Natural killer cell (primary cell): Measurements from ENCODE around the gene MSMO1. TPM values are rescaled to one million over a fixed set of nuclear protein-coding genes. Genes with fewer than 3 reads are reported as not detected.
A peak's percentile ranks its signal among the peaks of the same experiment; 100 is the strongest.

Experiments used
- ATAC-seq, 3 donors: fragments of 150-1000 bp in 2 of 3; fragments of 200-7000 bp in 1 of 3; cut with Tn5 transposase; 1 replicate in 1 of 3; 2 replicates in 2 of 3; pipeline ENCODE4 v1.10.0; 2021; ENCODE audit warnings: mild to moderate bottlenecking in 2 of 3, moderate library complexity in 2 of 3
- DNase-seq, 2 donors: peaks; one replicate each; pipeline versions ENCODE4 v3.0.0 to v3.0.0-alpha.2; 2013 to 2021; ENCODE audit warnings: mixed read lengths in 1 of 2
- H3K27ac ChIP-seq: one replicate; pipeline ENCODE4 v1.5.1; 2013; ENCODE audit warnings: mild to moderate bottlenecking, low read length
- H3K27me3 ChIP-seq: one replicate; pipeline ENCODE4 v1.6.1; 2013; ENCODE audit warnings: low read length; ENCODE audit not compliant: control insufficient read depth, insufficient read depth
- H3K36me3 ChIP-seq: one replicate; pipeline ENCODE4 v1.6.1; 2013; ENCODE audit warnings: low read length; ENCODE audit not compliant: control insufficient read depth, insufficient read depth
- H3K4me1 ChIP-seq: one replicate; pipeline ENCODE4 v1.6.1; 2013; ENCODE audit warnings: low read length; ENCODE audit not compliant: control insufficient read depth, insufficient read depth
- H3K4me3 ChIP-seq: one replicate; pipeline ENCODE4 v1.5.1; 2013; ENCODE audit warnings: low read length
- H3K9me3 ChIP-seq: one replicate; pipeline ENCODE4 v1.6.1; 2013; ENCODE audit warnings: low read length; ENCODE audit not compliant: control insufficient read depth, insufficient read depth
- H3K27ac Mint-ChIP-seq, 2 donors: one replicate each; pipeline ENCODE4 v1.8.0; 2022; ENCODE audit warnings: mild to moderate bottlenecking in 2 of 2, mixed read lengths in 2 of 2, moderate library complexity in 1 of 2
- H3K27me3 Mint-ChIP-seq, 2 donors: one replicate each; pipeline ENCODE4 v1.8.0; 2022; ENCODE audit warnings: low read depth in 2 of 2, mixed read lengths in 2 of 2
- H3K36me3 Mint-ChIP-seq: one replicate; pipeline ENCODE4 v1.8.0; 2022; ENCODE audit warnings: mixed read lengths
- H3K4me1 Mint-ChIP-seq, 2 donors: one replicate each; pipeline ENCODE4 v1.8.0; 2022; ENCODE audit warnings: mixed read lengths in 2 of 2
- H3K4me3 Mint-ChIP-seq: one replicate; pipeline ENCODE4 v1.8.0; 2022; ENCODE audit warnings: mild to moderate bottlenecking, moderate library complexity, mixed read lengths
- H3K9me3 Mint-ChIP-seq, 2 donors: one replicate each; pipeline ENCODE4 v1.8.0; 2022; ENCODE audit warnings: mixed read lengths in 2 of 2
- WGBS: methylation state at CpG from one replicate; pipeline ENCODE4 v1.1.7; 2013; ENCODE audit warnings: missing lambda C conversion rate; ENCODE audit not compliant: insufficient coverage; 5-methylcytosine and 5-hydroxymethylcytosine counted together
- intact Hi-C: fragments of 100-400 bp; cut with micrococcal nuclease; formaldehyde crosslinking; loops from one replicate; pipeline ENCODE4 v1.14.2; 2022
- total RNA-seq, 4 donors: library from RNA; stranded (reverse); fragments of 120-200 nt in 1 of 4; gene quantifications; one replicate each; pipeline versions ENCODE4 v1.2.3 to v1.2.4, GENCODE V29; 2013 to 2022
- TF ChIP-seq, protein P1 (sequence below): fragments of 200-600 bp; IDR thresholded peaks from one replicate; pipeline ENCODE4 v1.8.0; 2022; ENCODE audit warnings: antibody characterized with exemption

Gene MSMO1
- total RNA-seq, 3 donors from 2014 or later (not counting 1 experiment from before 2014, with no cell fraction given): 22.5 to 27.7 (median 23.9) TPM

DNA sequence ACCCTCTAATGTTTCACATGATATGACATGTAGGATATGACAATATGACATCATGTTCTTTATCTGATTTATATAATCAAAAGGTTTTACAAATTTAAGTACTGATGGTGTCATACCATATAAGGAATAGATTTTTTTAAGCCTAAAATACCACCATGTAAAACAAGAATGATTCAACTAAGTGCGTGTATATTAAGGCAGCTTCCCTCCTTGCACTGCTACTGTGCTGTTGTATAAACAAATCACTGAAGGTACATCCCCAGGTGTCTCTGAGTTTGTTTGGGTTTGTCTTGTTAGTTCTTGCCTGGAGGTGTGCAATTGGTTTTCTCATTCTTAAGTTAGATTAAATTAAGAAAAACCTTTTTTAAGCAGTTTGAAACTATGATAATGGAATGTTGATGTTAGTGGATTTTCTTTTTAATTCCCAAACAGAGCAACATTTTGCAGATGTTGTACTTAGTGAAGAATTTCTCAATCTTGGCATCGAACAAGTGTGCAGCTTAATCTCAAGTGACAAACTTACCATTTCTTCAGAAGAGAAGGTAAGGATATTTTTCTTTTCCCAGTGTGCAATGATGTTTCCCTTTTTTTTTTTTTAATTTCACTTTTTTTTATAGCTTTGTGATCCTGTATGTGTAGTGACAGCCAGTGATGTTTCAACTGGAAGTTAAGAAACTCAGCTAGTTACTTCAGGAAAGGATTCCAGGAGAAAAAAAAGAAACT is 33.4 kb upstream of the MSMO1 start:
- Mint-ChIP-seq H3K4me3 (no peak overlapping the region), H3K36me3 (peaks cover 7% of the 10 kb centered on the region), H3K27me3 (no peaks in the 10 kb centered on the region), H3K9me3 (no peaks in the 10 kb centered on the region), H3K27ac (peak overlapping the region; percentile 7 to 11), H3K4me1 (peaks cover 23 to 25% of the 10 kb centered on the region in 2 donors)
- Histone ChIP-seq H3K9me3 (no peaks in the 10 kb centered on the region), H3K4me1 (no peaks in the 10 kb centered on the region), H3K36me3 (peaks cover 10% of the 10 kb centered on the region), H3K4me3 (no peak overlapping the region), H3K27me3 (no peaks in the 10 kb centered on the region), H3K27ac (peak overlapping the region; percentile 19)
- TF ChIP-seq, protein P1, sequence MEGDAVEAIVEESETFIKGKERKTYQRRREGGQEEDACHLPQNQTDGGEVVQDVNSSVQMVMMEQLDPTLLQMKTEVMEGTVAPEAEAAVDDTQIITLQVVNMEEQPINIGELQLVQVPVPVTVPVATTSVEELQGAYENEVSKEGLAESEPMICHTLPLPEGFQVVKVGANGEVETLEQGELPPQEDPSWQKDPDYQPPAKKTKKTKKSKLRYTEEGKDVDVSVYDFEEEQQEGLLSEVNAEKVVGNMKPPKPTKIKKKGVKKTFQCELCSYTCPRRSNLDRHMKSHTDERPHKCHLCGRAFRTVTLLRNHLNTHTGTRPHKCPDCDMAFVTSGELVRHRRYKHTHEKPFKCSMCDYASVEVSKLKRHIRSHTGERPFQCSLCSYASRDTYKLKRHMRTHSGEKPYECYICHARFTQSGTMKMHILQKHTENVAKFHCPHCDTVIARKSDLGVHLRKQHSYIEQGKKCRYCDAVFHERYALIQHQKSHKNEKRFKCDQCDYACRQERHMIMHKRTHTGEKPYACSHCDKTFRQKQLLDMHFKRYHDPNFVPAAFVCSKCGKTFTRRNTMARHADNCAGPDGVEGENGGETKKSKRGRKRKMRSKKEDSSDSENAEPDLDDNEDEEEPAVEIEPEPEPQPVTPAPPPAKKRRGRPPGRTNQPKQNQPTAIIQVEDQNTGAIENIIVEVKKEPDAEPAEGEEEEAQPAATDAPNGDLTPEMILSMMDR: no peak
- DNase-seq (no peak), ATAC-seq (no peak)
- 100% methylated on average over 1 of the region's 2 CpGs for WGBS
- intact Hi-C loops: no loop called here

DNA sequence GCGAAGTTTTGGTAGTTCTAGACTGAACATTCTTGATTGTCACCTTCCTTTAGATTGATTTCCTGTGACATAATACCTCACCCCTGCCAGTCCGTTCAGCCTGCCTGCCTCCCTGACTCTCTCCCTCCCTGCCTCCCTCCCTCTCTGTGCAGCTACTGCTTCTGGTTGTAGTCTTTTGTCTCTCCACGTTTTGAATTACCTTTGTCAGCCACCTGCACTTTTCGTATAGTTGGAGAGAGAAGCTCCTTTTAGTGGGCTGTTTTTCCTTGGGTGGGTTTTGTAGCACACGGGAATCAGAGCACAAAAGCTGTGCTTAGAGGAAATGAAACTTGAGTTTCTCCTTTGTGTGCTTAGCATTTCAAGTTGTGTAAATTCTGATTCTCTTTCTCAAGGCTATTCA is 32.6 kb upstream of the MSMO1 start:
- H3K4me1 Mint-ChIP-seq: peaks cover 19 to 20% of the 10 kb centered on the region in 2 donors
- Histone ChIP-seq H3K36me3 (peaks cover 10% of the 10 kb centered on the region), H3K4me1 (no peaks in the 10 kb centered on the region), H3K4me3 (no peak overlapping the region), H3K9me3 (no peaks in the 10 kb centered on the region), H3K27ac (peak overlapping the region; percentile 15), H3K27me3 (no peaks in the 10 kb centered on the region)
- no peak overlapping the region for H3K4me3 Mint-ChIP-seq
- ATAC-seq (peak; percentile 83 to 96 (median 88)), DNase-seq (peak in 1 of 2 donors; percentile 53)
- peaks cover 7% of the 10 kb centered on the region for H3K36me3 Mint-ChIP-seq
- H3K27ac Mint-ChIP-seq: peak overlapping the region; percentile 7 to 11
- 7% methylated on average over 5 of the region's 5 CpGs for WGBS
- TF ChIP-seq, protein P1: no peak
- intact Hi-C loops: no loop called here
- no peaks in the 10 kb centered on the region for H3K27me3 Mint-ChIP-seq
- no peaks in the 10 kb centered on the region for H3K9me3 Mint-ChIP-seq

DNA sequence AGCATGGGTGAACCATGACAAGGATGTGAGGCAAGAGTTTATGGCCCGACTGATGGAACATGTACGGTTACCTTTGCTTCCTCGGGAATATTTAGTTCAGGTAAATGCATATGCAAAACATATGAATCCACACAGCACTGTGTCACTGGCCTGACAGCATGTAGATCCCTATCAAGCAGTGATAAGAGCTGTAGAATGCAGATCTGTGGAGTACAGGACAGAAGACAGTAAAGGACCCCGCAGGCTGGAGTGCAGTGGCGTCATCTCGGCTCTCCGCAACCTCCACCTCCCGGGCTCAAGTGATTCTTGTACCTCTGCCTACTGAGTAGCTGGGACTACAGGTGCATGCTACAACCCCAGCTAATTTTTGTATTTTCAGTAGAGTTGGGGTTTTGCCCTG is 29.8 kb upstream of the MSMO1 start:
- no peak for ATAC-seq
- H3K9me3 Mint-ChIP-seq: no peaks in the 10 kb centered on the region
- no peak overlapping the region for H3K27ac ChIP-seq
- no peaks in the 10 kb centered on the region for H3K27me3 Mint-ChIP-seq
- peaks cover 7% of the 10 kb centered on the region for H3K36me3 Mint-ChIP-seq
- no peak overlapping the region for H3K4me3 Mint-ChIP-seq
- no peak for DNase-seq
- H3K36me3 ChIP-seq: peaks cover 12% of the 10 kb centered on the region
- 96% methylated on average over 8 of the region's 8 CpGs for WGBS
- H3K4me1 Mint-ChIP-seq: peaks cover 23 to 26% of the 10 kb centered on the region in 2 donors
- peaks cover 2% of the 10 kb centered on the region for H3K4me1 ChIP-seq
- TF ChIP-seq, protein P1: no peak
- intact Hi-C loops: no loop called here
- H3K27ac Mint-ChIP-seq: no peak overlapping the region
- H3K4me3 ChIP-seq: no peak overlapping the region
- H3K27me3 ChIP-seq: no peaks in the 10 kb centered on the region
- H3K9me3 ChIP-seq: no peaks in the 10 kb centered on the region
